H1 (cell line): ENCODE measurements around the gene PRTG. TPM values are rescaled to one million over a fixed set of nuclear protein-coding genes. Genes with fewer than 3 reads are reported as not detected.

Experiments used
- CTCF ChIA-PET: fragments of 300-600 bp; sonication (Branson Sonifier 250); formaldehyde crosslinking; loops from one replicate; lab custom pipeline; 2021; ENCODE audit not compliant: partially characterized antibody; lab: Charles Lee
- POLR2A ChIA-PET: fragments of 300-600 bp; sonication (Branson Sonifier 250); formaldehyde crosslinking; loops from one replicate; lab custom pipeline; 2021; ENCODE audit warnings: inconsistent platforms; ENCODE audit not compliant: partially characterized antibody; lab: Charles Lee
- DNase-seq, 2 experiments: peaks; one replicate each; pipeline versions ENCODE4 v3.0.0 to v3.0.0-alpha.2; 2010 to 2022; ENCODE audit warnings: low spot score in 2 of 2, low read depth in 1 of 2, mixed read lengths in 1 of 2
- FAIRE-seq: peaks from 2 replicates; lab custom pipeline; 2011; peaks lifted over from hg19 to GRCh38; lab: Jason Lieb, UNC
- H2AFZ ChIP-seq: 2 replicates; pipeline ENCODE4 v1.8.1; 2012; ENCODE audit warnings: low read length, inconsistent platforms
- H2AK5ac ChIP-seq: 2 replicates; pipeline ENCODE4 v1.6.1; 2013; ENCODE audit warnings: low read depth, low read length
- H2BK120ac ChIP-seq: replicated peaks from 2 replicates; pipeline ENCODE3; 2013; ENCODE audit warnings: low read depth, low read length, inconsistent platforms
- H2BK12ac ChIP-seq: 2 replicates; pipeline ENCODE4 v1.6.1; 2013; ENCODE audit warnings: low read depth, low read length
- H2BK15ac ChIP-seq: 2 replicates; pipeline ENCODE4 v1.6.1; 2013; ENCODE audit warnings: low read length
- H2BK20ac ChIP-seq: 2 replicates; pipeline ENCODE4 v1.6.1; 2013; ENCODE audit warnings: low read length
- H2BK5ac ChIP-seq: 2 replicates; pipeline ENCODE4 v1.6.1; 2013; ENCODE audit warnings: low read depth, low read length
- H3K14ac ChIP-seq: 2 replicates; pipeline ENCODE4 v1.6.1; 2013; ENCODE audit warnings: inconsistent platforms; ENCODE audit not compliant: insufficient read length
- H3K18ac ChIP-seq: 2 replicates; pipeline ENCODE4 v1.6.1; 2013; ENCODE audit warnings: low read length; ENCODE audit errors: extremely low read depth
- H3K23ac ChIP-seq: 2 replicates; pipeline ENCODE4 v1.6.1; 2013; ENCODE audit warnings: inconsistent platforms; ENCODE audit not compliant: insufficient read length
- H3K23me2 ChIP-seq: 2 replicates; pipeline ENCODE4 v1.6.1; 2013; ENCODE audit warnings: low read depth, low read length
- H3K27ac ChIP-seq: 2 replicates; pipeline ENCODE4 v1.6.1; 2011; ENCODE audit warnings: low read depth, low read length, inconsistent platforms
- H3K27me3 ChIP-seq, 4 experiments: replicated peaks in 1 of 4; 1 replicate in 1 of 4; 2 replicates in 3 of 4; pipeline versions ENCODE4 v1.6.1 to v1.8.1; 2011 to 2013; ENCODE audit warnings: low read length in 3 of 4, mild to moderate bottlenecking in 3 of 4, inconsistent platforms in 2 of 4, mixed read lengths in 2 of 4, moderate library complexity in 1 of 4; ENCODE audit not compliant: control insufficient read depth in 3 of 4, insufficient read depth in 3 of 4; ENCODE audit errors: extremely low read depth in 1 of 4
- H3K36me3 ChIP-seq, 4 experiments: 2 replicates each; pipeline versions ENCODE4 v1.6.1 to v1.8.1; 2011 to 2013; ENCODE audit warnings: mild to moderate bottlenecking in 4 of 4, low read length in 3 of 4, moderate library complexity in 2 of 4, control low read depth in 1 of 4, inconsistent platforms in 1 of 4; ENCODE audit not compliant: insufficient read depth in 4 of 4, control insufficient read depth in 2 of 4
- H3K4ac ChIP-seq: replicated peaks from 2 replicates; pipeline ENCODE3; 2013; ENCODE audit warnings: low read length, low read depth, mixed read lengths, inconsistent platforms; ENCODE audit not compliant: insufficient read length
- H3K4me1 ChIP-seq, 4 experiments: replicated peaks in 1 of 4; 1 replicate in 1 of 4; 2 replicates in 3 of 4; pipeline versions ENCODE4 v1.6.1 to v1.8.1; 2011 to 2013; ENCODE audit warnings: low read length in 3 of 4, inconsistent platforms in 2 of 4, mixed read lengths in 1 of 4; ENCODE audit not compliant: insufficient read depth in 4 of 4, control insufficient read depth in 3 of 4
- H3K4me2 ChIP-seq, 2 experiments: 2 replicates each; pipeline versions ENCODE4 v1.6.1 to v1.8.1; 2011 to 2013; ENCODE audit warnings: low read depth in 2 of 2, low read length in 2 of 2, control low read depth in 1 of 2, inconsistent platforms in 1 of 2, mild to moderate bottlenecking in 1 of 2; ENCODE audit not compliant: insufficient read depth in 1 of 2
- H3K4me3 ChIP-seq, 4 experiments: fragments of 200-600, 300-600 bp in 1 of 4; sonication (generic), shearing (Covaris generic), sonication (Bioruptor Twin) in 1 of 4; 2 replicates each; pipeline versions ENCODE4 v1.5.1 to v1.8.1; 2011 to 2016; ENCODE audit warnings: low read length in 4 of 4, low read depth in 3 of 4, control low read depth in 2 of 4, inconsistent platforms in 2 of 4, mild to moderate bottlenecking in 2 of 4, mixed read lengths in 1 of 4, moderate library complexity in 1 of 4; ENCODE audit not compliant: insufficient read depth in 2 of 4; ENCODE audit errors: extremely low read depth in 1 of 4
- H3K56ac ChIP-seq: replicated peaks from 2 replicates; pipeline ENCODE3; 2013; ENCODE audit warnings: low read depth, mild to moderate bottlenecking, mixed read lengths, low read length, inconsistent platforms; ENCODE audit not compliant: insufficient read length
- H3K79me1 ChIP-seq: 2 replicates; pipeline ENCODE4 v1.6.1; 2013; ENCODE audit warnings: low read depth, low read length, control low read depth
- H3K79me2 ChIP-seq, 2 experiments: 2 replicates each; pipeline versions ENCODE4 v1.6.1 to v1.8.1; 2012 to 2013; ENCODE audit warnings: low read length in 2 of 2, mild to moderate bottlenecking in 2 of 2, inconsistent platforms in 1 of 2; ENCODE audit not compliant: insufficient read depth in 2 of 2, control insufficient read depth in 1 of 2
- H3K9ac ChIP-seq, 4 experiments: replicated peaks in 1 of 4; 1 replicate in 1 of 4; 2 replicates in 3 of 4; pipeline versions ENCODE4 v1.6.1 to v1.8.1; 2011 to 2013; ENCODE audit warnings: low read depth in 3 of 4, low read length in 3 of 4, control low read depth in 2 of 4, mild to moderate bottlenecking in 2 of 4, moderate library complexity in 2 of 4, inconsistent platforms in 1 of 4; ENCODE audit errors: extremely low read depth in 1 of 4
- H3K9me3 ChIP-seq, 2 experiments: 2 replicates each; pipeline versions ENCODE4 v1.6.1 to v1.8.1; 2012 to 2013; ENCODE audit warnings: mild to moderate bottlenecking in 2 of 2, moderate library complexity in 2 of 2, control low read depth in 1 of 2, inconsistent platforms in 1 of 2, low read depth in 1 of 2, low read length in 1 of 2, mixed read lengths in 1 of 2; ENCODE audit not compliant: insufficient read depth in 2 of 2
- H4K20me1 ChIP-seq, 2 experiments: replicated peaks in 1 of 2; 2 replicates each; pipeline versions ENCODE3 to v1.8.1; 2011 to 2013; ENCODE audit warnings: inconsistent platforms in 2 of 2, low read length in 2 of 2, mild to moderate bottlenecking in 1 of 2; ENCODE audit not compliant: insufficient read depth in 2 of 2, control insufficient read depth in 1 of 2
- H4K5ac ChIP-seq: 2 replicates; pipeline ENCODE4 v1.6.1; 2013; ENCODE audit warnings: low read length, low read depth, mixed read lengths, inconsistent platforms; ENCODE audit not compliant: insufficient read length
- H4K8ac ChIP-seq: 2 replicates; pipeline ENCODE4 v1.8.0; 2013; ENCODE audit warnings: mild to moderate bottlenecking, moderate library complexity, low read length, inconsistent platforms; ENCODE audit not compliant: insufficient read depth; ENCODE audit errors: extremely low read depth
- H4K91ac ChIP-seq: replicated peaks from 2 replicates; pipeline ENCODE3; 2013; ENCODE audit warnings: low read length, mixed read lengths, inconsistent platforms; ENCODE audit not compliant: insufficient read length
- ATF2 ChIP-seq: IDR thresholded peaks from 2 replicates; pipeline ENCODE4 v1.6.1; 2012; ENCODE audit warnings: low read length, inconsistent platforms
- KDM5A ChIP-seq: fragments of 200-600 bp; IDR thresholded peaks from 2 replicates; pipeline ENCODE4 v1.7.1; 2012; ENCODE audit warnings: mild to moderate bottlenecking, low read length, inconsistent platforms, mixed read lengths
- TAF1 ChIP-seq: IDR thresholded peaks from 2 replicates; pipeline ENCODE4 v1.6.1; 2011; ENCODE audit warnings: mild to moderate bottlenecking, low read depth, low read length
- WGBS, 2 experiments: shearing (Covaris generic) in 1 of 2; methylation state at CpG; one replicate each; pipeline versions ENCODE4 v1.1.6 to v1.1.7; 2013 to 2015; ENCODE audit warnings: low lambda C conversion rate in 2 of 2, mixed read lengths in 2 of 2, inconsistent platforms in 1 of 2, low coverage in 1 of 2, missing lambda C conversion rate in 1 of 2; ENCODE audit not compliant: insufficient replicate concordance in 2 of 2, insufficient coverage in 1 of 2, insufficient read length in 1 of 2; ENCODE audit errors: extremely low coverage in 1 of 2, missing lambda C conversion rate in 1 of 2; 5-methylcytosine and 5-hydroxymethylcytosine counted together
- polyA plus RNA-seq, 7 experiments: library from polyadenylated mRNA; depleted of rRNA in 3 of 7; stranded (reverse) in 5 of 7; unstranded in 2 of 7; fragments of >200 nt in 5 of 7; fragments of 200-250 nt in 2 of 7; gene quantifications; 1 replicate in 5 of 7; 2 replicates in 1 of 7; 4 replicates in 1 of 7; pipeline versions ENCODE4 v1.2.1 to v1.2.3, GENCODE V29; 2011 to 2013; ENCODE audit warnings: missing spikeins in 2 of 7, mixed read lengths in 2 of 7
- total RNA-seq: library from RNA; stranded (reverse); fragmentation: NEBNext Ultra II Directional; extraction: Animal tissue kit (Norgen Biotek cat#: 25700); gene quantifications from 2 replicates; pipeline ENCODE4 v1.2.1, GENCODE V29; 2021

The PRTG gene
- total and polyA plus RNA-seq, 2 of the 8 experiments (the other 6 are each of a cell fraction or from before 2014, with no cell fraction given), result 3.1 to 3.2 TPM

- no peak overlapping the region for H2BK12ac ChIP-seq
- H4K20me1 ChIP-seq, result no peaks in the 10 kb centered on the region
- no peak for DNase-seq
- no peaks in the 10 kb centered on the region for H3K79me1 ChIP-seq
- no peaks in the 10 kb centered on the region for H3K79me2 ChIP-seq
- H2AK5ac ChIP-seq, result no peak overlapping the region
- no peak for TF ChIP-seq ATF2
- no peak for TF ChIP-seq TAF1
- TF ChIP-seq KDM5A, result no peak
- TF ChIP-seq, all 59 proteins: peak for 0
- Histone ChIP-seq H2BK5ac (no peak overlapping the region), H3K4me1 (no peaks in the 10 kb centered on the region), H3K23me2 (no peaks in the 10 kb centered on the region), H3K14ac (no peak overlapping the region), H2BK15ac (no peak overlapping the region), H2AFZ (no peak overlapping the region), H4K91ac (no peak overlapping the region), H3K18ac (no peak overlapping the region), H4K5ac (no peak overlapping the region), H3K4me3 (no peak overlapping the region), H3K27ac (no peak overlapping the region), H3K9ac (peak overlapping the region in 1 of 4 experiments; percentile 13; a peak in 2 of 7 replicates), H3K4ac (no peak overlapping the region), H2BK120ac (no peak overlapping the region), H3K9me3 (no peaks in the 10 kb centered on the region), H3K36me3 (no peaks in the 10 kb centered on the region), H2BK20ac (no peak overlapping the region), H3K4me2 (no peak overlapping the region), H3K56ac (no peak overlapping the region), H4K8ac (no peak overlapping the region), H3K27me3 (no peaks in the 10 kb centered on the region), H3K23ac (no peak overlapping the region)
- CTCF ChIA-PET, result interaction anchor here (0.6 to 1.1 kb wide), 4 partner anchors 9 to 213 kb away, joined by 3 read pairs; no protein-coding TSS in a partner anchor
- 89% methylated on average over 6 of the region's 6 CpGs; no CpG with 5 or more reads in 1 of the 2 experiments for WGBS, 2 experiments
- FAIRE-seq, result no peak
- POLR2A ChIA-PET, result no interaction called here
Observed at GRCh38 chr15:55576943-55577342, 166.0 kb downstream of the PRTG start.
